Natural killer cell (primary cell): ENCODE data around the gene CKM. TPM values are rescaled to one million over a fixed set of nuclear protein-coding genes. Genes with fewer than 3 reads are reported as not detected.

Experiments used
- ATAC-seq, 3 donors: fragments of 150-1000 bp in 2 of 3; fragments of 200-7000 bp in 1 of 3; cut with Tn5 transposase; 1 replicate in 1 of 3; 2 replicates in 2 of 3; pipeline ENCODE4 v1.10.0; 2021; ENCODE audit warnings: mild to moderate bottlenecking in 2 of 3, moderate library complexity in 2 of 3
- DNase-seq, 2 donors: peaks; one replicate each; pipeline versions ENCODE4 v3.0.0 to v3.0.0-alpha.2; 2013 to 2021; ENCODE audit warnings: mixed read lengths in 1 of 2
- H3K27ac ChIP-seq: one replicate; pipeline ENCODE4 v1.5.1; 2013; ENCODE audit warnings: mild to moderate bottlenecking, low read length
- H3K27me3 ChIP-seq: one replicate; pipeline ENCODE4 v1.6.1; 2013; ENCODE audit warnings: low read length; ENCODE audit not compliant: control insufficient read depth, insufficient read depth
- H3K36me3 ChIP-seq: one replicate; pipeline ENCODE4 v1.6.1; 2013; ENCODE audit warnings: low read length; ENCODE audit not compliant: control insufficient read depth, insufficient read depth
- H3K4me1 ChIP-seq: one replicate; pipeline ENCODE4 v1.6.1; 2013; ENCODE audit warnings: low read length; ENCODE audit not compliant: control insufficient read depth, insufficient read depth
- H3K4me3 ChIP-seq: one replicate; pipeline ENCODE4 v1.5.1; 2013; ENCODE audit warnings: low read length
- H3K9me3 ChIP-seq: one replicate; pipeline ENCODE4 v1.6.1; 2013; ENCODE audit warnings: low read length; ENCODE audit not compliant: control insufficient read depth, insufficient read depth
- H3K27ac Mint-ChIP-seq, 2 donors: one replicate each; pipeline ENCODE4 v1.8.0; 2022; ENCODE audit warnings: mild to moderate bottlenecking in 2 of 2, mixed read lengths in 2 of 2, moderate library complexity in 1 of 2
- H3K27me3 Mint-ChIP-seq, 2 donors: one replicate each; pipeline ENCODE4 v1.8.0; 2022; ENCODE audit warnings: low read depth in 2 of 2, mixed read lengths in 2 of 2
- H3K36me3 Mint-ChIP-seq: one replicate; pipeline ENCODE4 v1.8.0; 2022; ENCODE audit warnings: mixed read lengths
- H3K4me1 Mint-ChIP-seq, 2 donors: one replicate each; pipeline ENCODE4 v1.8.0; 2022; ENCODE audit warnings: mixed read lengths in 2 of 2
- H3K4me3 Mint-ChIP-seq: one replicate; pipeline ENCODE4 v1.8.0; 2022; ENCODE audit warnings: mild to moderate bottlenecking, moderate library complexity, mixed read lengths
- H3K9me3 Mint-ChIP-seq, 2 donors: one replicate each; pipeline ENCODE4 v1.8.0; 2022; ENCODE audit warnings: mixed read lengths in 2 of 2
- CTCF ChIP-seq: fragments of 200-600 bp; IDR thresholded peaks from one replicate; pipeline ENCODE4 v1.8.0; 2022; ENCODE audit warnings: antibody characterized with exemption
- WGBS: methylation state at CpG from one replicate; pipeline ENCODE4 v1.1.7; 2013; ENCODE audit warnings: missing lambda C conversion rate; ENCODE audit not compliant: insufficient coverage; 5-methylcytosine and 5-hydroxymethylcytosine counted together
- intact Hi-C: fragments of 100-400 bp; cut with micrococcal nuclease; formaldehyde crosslinking; loops from one replicate; pipeline ENCODE4 v1.14.2; 2022
- total RNA-seq, 4 donors: library from RNA; stranded (reverse); fragments of 120-200 nt in 1 of 4; gene quantifications; one replicate each; pipeline versions ENCODE4 v1.2.3 to v1.2.4, GENCODE V29; 2013 to 2022

Gene CKM
- total RNA-seq, 3 donors from 2014 or later (not counting 1 experiment from before 2014, with no cell fraction given), result not detected

DNA sequence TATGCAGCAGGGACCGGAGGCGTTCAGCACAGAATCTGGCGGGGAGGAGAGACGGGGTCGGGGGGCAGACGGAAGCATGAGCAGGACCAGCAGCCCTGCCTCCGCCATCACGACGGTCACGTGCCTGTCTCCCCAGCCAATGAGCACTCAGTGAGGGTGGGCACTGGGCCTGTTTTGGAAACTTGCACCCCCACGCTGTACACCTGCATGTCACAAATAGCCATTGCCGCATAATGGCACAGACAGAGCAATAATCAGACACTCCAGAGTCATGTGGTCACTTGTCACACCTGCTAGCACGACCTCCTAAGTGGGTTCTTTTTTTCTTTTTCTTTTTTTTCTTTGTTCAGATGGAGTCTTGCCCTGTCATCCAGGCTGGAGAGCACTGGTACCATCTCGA, 38.9 kb upstream of the CKM start:
- Mint-ChIP-seq H3K27ac (no peak overlapping the region), H3K9me3 (no peaks in the 10 kb centered on the region), H3K4me1 (no peaks in the 10 kb centered on the region), H3K4me3 (no peak overlapping the region), H3K36me3 (no peaks in the 10 kb centered on the region), H3K27me3 (no peaks in the 10 kb centered on the region)
- H3K4me1 ChIP-seq, result no peaks in the 10 kb centered on the region
- no peak for ATAC-seq
- intact Hi-C loops, result no loop called here
- H3K4me3 ChIP-seq, result no peak overlapping the region
- DNase-seq, result no peak
- no peak for TF ChIP-seq CTCF
- H3K9me3 ChIP-seq, result no peaks in the 10 kb centered on the region
- H3K27ac ChIP-seq, result no peak overlapping the region
- H3K36me3 ChIP-seq, result peaks cover 3% of the 10 kb centered on the region
- H3K27me3 ChIP-seq, result no peaks in the 10 kb centered on the region
- 95% methylated on average over 14 of the region's 14 CpGs for WGBS

DNA sequence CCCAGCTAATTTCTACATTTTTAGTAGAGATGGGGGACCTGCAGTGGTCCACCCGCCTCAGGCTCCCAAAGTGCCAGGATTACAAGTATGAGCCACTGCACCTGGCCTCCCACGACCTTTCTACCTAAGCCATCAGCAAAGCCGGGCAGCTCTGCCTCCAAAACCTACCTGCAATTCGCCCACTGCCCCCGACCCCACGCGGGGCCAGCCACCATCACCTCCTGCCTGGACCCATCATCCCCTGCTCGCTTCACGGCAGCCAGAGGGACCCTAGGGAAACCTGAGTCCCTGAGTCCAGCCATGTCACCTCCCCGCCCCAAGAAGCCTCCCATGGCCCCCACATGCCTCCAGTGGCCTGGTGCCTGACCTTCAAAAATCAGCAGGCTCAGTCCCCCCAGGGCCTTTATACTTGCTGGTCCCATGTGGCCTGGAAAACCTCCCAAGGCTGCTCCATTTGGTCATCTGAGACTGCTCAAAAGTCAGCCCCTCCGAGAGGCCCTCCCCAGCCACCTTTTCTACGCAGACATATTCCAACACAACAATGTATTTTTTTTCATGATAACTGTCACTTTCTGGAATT, 35.6 kb upstream of the CKM start:
- Histone ChIP-seq H3K36me3 (no peaks in the 10 kb centered on the region), H3K4me3 (no peak overlapping the region), H3K27me3 (no peaks in the 10 kb centered on the region), H3K27ac (no peak overlapping the region), H3K4me1 (no peaks in the 10 kb centered on the region), H3K9me3 (no peaks in the 10 kb centered on the region)
- ATAC-seq, result no peak
- H3K4me3 Mint-ChIP-seq, result no peak overlapping the region
- no peak for DNase-seq
- no peaks in the 10 kb centered on the region for H3K36me3 Mint-ChIP-seq
- intact Hi-C loops, result no loop called here
- H3K27me3 Mint-ChIP-seq, result no peaks in the 10 kb centered on the region
- no peak for TF ChIP-seq CTCF
- no peak overlapping the region for H3K27ac Mint-ChIP-seq
- H3K4me1 Mint-ChIP-seq, result peaks cover 0 to 5% of the 10 kb centered on the region in 2 donors
- 97% methylated on average over 12 of the region's 12 CpGs for WGBS
- no peaks in the 10 kb centered on the region for H3K9me3 Mint-ChIP-seq

DNA sequence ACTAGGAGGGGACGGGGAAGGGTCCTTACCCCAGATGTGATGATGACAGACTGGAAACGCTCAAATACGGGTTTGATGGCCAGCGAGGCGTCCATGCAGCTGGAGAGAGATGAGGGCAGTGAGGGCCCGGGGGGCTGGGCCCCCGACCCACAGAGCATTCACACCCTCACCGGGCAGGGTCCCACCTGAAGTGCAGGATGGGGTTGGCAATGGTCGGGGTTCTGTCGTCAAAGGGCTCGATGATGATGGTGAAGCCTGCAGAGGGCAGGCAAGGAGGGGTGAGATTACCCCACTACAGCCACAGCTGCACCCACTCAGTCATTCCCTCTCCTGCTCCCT, 34.7 kb upstream of the CKM start:
- no peaks in the 10 kb centered on the region for H3K27me3 Mint-ChIP-seq
- peaks cover 0 to 5% of the 10 kb centered on the region in 2 donors for H3K4me1 Mint-ChIP-seq
- no peak overlapping the region for H3K4me3 ChIP-seq
- no peak overlapping the region for H3K27ac ChIP-seq
- H3K4me3 Mint-ChIP-seq, result no peak overlapping the region
- 98% methylated on average over 11 of the region's 11 CpGs for WGBS
- TF ChIP-seq CTCF, result no peak
- intact Hi-C loops, result no loop called here
- H3K36me3 Mint-ChIP-seq, result no peaks in the 10 kb centered on the region
- H3K4me1 ChIP-seq, result no peaks in the 10 kb centered on the region
- no peak for ATAC-seq
- H3K27ac Mint-ChIP-seq, result no peak overlapping the region
- H3K27me3 ChIP-seq, result no peaks in the 10 kb centered on the region
- H3K9me3 ChIP-seq, result no peaks in the 10 kb centered on the region
- no peaks in the 10 kb centered on the region for H3K9me3 Mint-ChIP-seq
- H3K36me3 ChIP-seq, result peaks cover 5% of the 10 kb centered on the region
- no peak for DNase-seq

- intact Hi-C loops, result no loop called here
- H3K4me3 ChIP-seq, result no peak overlapping the region
- no peaks in the 10 kb centered on the region for H3K9me3 ChIP-seq
- H3K4me1 Mint-ChIP-seq, result peaks cover 0 to 5% of the 10 kb centered on the region in 2 donors
- H3K27ac ChIP-seq, result no peak overlapping the region
- no peak overlapping the region for H3K4me3 Mint-ChIP-seq
- no peaks in the 10 kb centered on the region for H3K4me1 ChIP-seq
- no peak for DNase-seq
- no peak for TF ChIP-seq CTCF
- no peak overlapping the region for H3K27ac Mint-ChIP-seq
- no peaks in the 10 kb centered on the region for H3K36me3 Mint-ChIP-seq
- H3K27me3 Mint-ChIP-seq, result no peaks in the 10 kb centered on the region
- no peaks in the 10 kb centered on the region for H3K9me3 Mint-ChIP-seq
- peaks cover 8% of the 10 kb centered on the region for H3K36me3 ChIP-seq
- WGBS, result 88% methylated on average over 18 of the region's 20 CpGs
- H3K27me3 ChIP-seq, result no peaks in the 10 kb centered on the region
- ATAC-seq, result no peak
Measured at GRCh38 chr19:45356760-45357444, 34.2 kb upstream of the CKM start.
